Fibroblast of pulmonary artery (primary cell): ENCODE measurements around the gene FAM3C.
"Not testable (repeated sequence)": the region's sequence is repeated elsewhere in the genome, so short reads cannot be mapped to it uniquely, and the experiment has no call there.

ENCODE experiments used
- DNase-seq: peaks from one replicate; pipeline ENCODE4 v3.0.0-alpha.2; 2010; ENCODE audit warnings: low read depth
- H3K4me3 ChIP-seq: replicated peaks from 2 replicates; pipeline ENCODE4 v1.5.1; 2011; ENCODE audit warnings: low read depth, mild to moderate bottlenecking, control low read depth, low read length, moderate library complexity
- CTCF ChIP-seq: IDR thresholded peaks from 2 replicates; pipeline ENCODE4 v1.5.1; 2011; ENCODE audit warnings: mild to moderate bottlenecking, control low read depth, low read length, inconsistent platforms; ENCODE audit errors: missing control alignments

FAM3C gene

DNA sequence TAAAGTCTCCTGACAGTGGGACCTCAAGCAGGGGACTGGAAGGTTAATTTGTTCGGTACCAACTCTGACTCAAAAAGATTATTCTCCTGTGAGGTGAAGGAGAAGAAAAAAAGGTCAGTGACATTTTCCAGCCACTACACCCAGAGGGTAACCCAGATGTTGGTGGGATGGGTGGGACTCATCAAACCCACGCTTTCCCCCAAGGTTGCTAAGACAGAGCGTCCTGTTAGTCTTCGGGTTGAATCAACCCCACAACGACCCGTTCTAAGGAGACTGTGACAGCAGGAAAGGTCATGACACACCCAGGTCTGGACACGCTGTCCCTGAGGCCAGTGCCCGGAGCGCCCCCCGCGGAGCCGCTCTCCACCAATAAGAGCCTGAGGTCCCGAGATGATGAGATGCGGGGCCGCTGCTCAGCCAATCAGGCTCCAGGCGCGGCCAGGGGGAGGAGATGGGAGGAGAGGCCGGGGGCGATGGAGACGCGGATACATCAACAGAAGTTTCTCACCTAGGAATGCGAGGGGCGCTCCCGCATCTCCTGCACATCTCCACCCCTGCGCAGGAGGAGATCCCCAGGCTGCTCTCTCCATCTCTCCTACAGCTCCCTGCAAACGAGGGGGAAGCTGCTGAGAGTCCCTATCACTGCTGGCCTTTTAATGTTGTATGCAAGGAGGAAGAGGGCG is 67.5 kb downstream of the FAM3C start, which contains the start of gene WNT16:
Gene WNT16, plus strand, starts transcription at position 493 of the 683 bp plus-strand sequence. CDS start 293 bp downstream, outside the sequence.
- DNase-seq = no peak
- H3K4me3 ChIP-seq = peak within 1 kb of the TSS; percentile 48
- no peak for TF ChIP-seq CTCF

DNA sequence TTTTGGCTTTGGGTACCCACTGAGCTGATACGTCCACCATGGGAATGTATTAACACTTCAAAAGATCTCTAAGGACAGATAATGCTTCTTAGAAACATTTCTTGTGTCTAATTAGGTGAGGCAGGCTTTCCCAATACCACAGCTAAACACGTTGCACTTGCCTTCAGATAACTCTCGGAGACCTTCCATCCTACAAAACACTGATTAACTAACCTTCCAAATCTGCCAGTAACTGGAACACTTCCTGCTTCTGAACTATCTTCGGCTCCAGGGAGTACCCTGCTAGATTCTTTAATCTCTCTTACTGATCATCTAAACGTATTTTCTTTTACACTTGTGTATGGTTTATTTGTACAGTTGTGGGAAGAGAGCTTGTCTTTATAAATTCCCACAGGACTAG is 68.4 kb downstream of the FAM3C start:
- TF ChIP-seq CTCF = no peak
- H3K4me3 ChIP-seq = no peak overlapping the region
- no peak for DNase-seq

DNA sequence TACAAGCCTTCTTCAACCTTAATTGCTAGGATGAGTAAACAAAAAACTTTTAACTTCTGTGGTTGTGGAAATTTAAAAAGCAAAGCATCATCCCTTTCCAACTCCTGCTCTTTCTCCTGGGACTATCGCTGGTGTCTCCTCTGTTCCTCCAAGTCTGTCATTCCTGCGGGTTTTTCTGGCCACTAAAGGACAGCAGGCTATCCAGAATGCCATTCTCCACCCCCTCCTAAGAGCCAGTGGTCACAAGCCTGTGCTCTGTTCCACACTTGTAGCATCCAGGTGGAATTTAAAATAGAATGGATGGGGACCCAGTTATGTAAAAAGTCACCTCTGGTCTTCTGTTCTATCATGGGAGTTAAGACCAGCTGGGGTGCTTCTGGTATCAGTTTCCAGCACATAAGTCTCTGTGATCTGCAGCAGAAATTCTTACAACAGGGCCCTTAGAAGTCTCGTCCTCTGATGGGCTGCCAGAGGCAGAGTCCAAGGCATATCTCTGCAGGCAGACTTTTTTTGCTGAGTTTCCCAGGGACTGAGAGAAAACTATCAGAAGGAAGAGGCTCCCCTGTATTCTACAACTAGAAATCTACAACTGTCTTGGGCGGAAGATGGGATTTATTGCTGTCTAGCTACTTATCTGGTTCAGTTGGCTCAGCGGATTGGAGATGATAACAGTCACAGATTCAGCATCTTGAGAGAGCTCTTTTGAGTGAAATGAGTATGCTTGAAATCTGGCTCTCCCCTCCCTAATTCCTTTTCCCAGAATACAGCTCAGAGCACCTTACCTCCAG is 72.4 kb downstream of the FAM3C start:
- no peak for TF ChIP-seq CTCF
- no peak overlapping the region for H3K4me3 ChIP-seq
- no peak for DNase-seq

- TF ChIP-seq CTCF = no peak
- H3K4me3 ChIP-seq = no peak overlapping the region
These were observed 73.6 kb downstream of the FAM3C start for GRCh38 chr7:121322460-121322859.

DNA sequence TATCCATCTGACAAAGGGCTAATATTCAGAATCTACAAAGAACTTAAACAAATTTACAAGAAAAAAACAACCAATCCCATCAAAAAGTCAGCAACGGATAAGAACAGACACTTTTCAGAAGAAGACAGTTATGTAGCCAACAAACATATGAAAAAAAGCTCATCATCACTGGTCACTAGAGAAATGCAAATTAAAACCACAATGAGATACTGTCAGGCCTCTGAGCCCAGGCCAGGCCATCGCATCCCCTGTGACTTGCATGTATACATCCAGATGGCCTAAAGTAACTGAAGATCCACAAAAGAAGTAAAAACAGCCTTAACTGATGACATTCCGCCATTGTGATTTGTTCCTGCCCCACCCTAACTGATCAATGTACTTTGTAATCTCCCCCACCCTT is 80.9 kb downstream of the FAM3C start:
- not testable (repeated sequence) for H3K4me3 ChIP-seq, DNase-seq

More at GRCh38 chr7:121322460-121322859, 73.6 kb downstream of the FAM3C start:
- DNase-seq = no peak

DNA sequence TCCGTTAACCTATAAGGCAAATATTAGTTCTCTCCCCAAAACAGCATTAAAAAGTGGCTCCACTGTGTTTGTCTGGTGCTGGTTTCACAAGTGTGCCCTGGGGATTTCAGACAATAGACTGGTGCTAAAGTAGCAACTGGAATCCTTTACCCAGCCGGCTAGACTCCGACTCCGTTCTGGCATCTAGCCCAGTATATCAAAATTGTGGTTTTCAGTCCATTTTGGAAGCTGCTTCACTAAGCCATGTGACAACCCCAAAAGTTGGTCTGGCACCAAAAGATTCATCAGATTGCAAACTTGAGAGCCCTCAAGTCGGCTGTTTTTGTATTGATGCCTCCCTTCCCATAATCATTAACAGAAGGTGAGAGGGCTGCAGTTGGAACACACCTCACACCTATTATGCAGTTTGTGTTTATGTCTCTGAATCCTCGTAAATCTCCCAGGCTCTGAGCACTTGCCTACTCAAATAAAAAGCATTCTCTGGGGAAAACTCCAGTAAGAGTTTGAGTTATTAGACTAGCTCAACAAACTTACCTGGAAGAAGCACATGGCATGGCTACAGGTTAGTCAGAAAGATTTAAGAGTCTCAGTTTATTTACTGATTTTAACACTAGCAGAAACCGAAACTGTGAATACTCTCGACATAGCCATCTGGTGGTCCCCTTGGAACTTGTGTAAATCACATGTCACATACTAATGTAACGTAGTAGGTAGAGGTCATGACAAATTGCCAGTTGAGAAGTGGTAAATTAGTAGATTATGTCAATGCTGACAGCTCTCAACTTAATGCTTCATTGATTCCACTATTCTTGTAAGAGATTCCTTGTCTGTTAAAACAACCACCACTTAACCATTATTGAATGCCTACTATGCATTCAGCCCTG is 82.1 kb downstream of the FAM3C start:
- no peak overlapping the region for H3K4me3 ChIP-seq
- peak; percentile 69 for DNase-seq
- TF ChIP-seq CTCF = no peak
